Cardiac muscle cell (in vitro differentiated cells and primary cell): ENCODE data around the gene ATP1B3. TPM values are rescaled to one million over a fixed set of nuclear protein-coding genes. Genes with fewer than 3 reads are reported as not detected.

Experiments
- DNase-seq, 2 donors: peaks; one replicate each; pipeline versions ENCODE4 v3.0.0 to v3.0.0-alpha.2; 2010 to 2017; ENCODE audit warnings: low read depth in 1 of 2, low spot score in 1 of 2
- H3K27ac ChIP-seq: fragments of 200-600 bp; sonication (generic); 2 replicates; pipeline ENCODE4 v1.5.1; 2016
- H3K27me3 ChIP-seq: fragments of 200-600 bp; sonication (generic); 2 replicates; pipeline ENCODE4 v1.6.0; 2016; ENCODE audit warnings: control low read depth
- H3K36me3 ChIP-seq: fragments of 200-600 bp; sonication (generic); 2 replicates; pipeline ENCODE4 v1.5.1; 2016; ENCODE audit warnings: control low read depth
- H3K4me1 ChIP-seq: fragments of 200-600 bp; sonication (generic); 2 replicates; pipeline ENCODE4 v1.8.1; 2017; ENCODE audit warnings: low read depth, mild to moderate bottlenecking, mixed run types
- H3K4me3 ChIP-seq: fragments of 200-600 bp; sonication (generic); 2 replicates; pipeline ENCODE4 v1.5.1; 2016; ENCODE audit warnings: mild to moderate bottlenecking
- H3K9me3 ChIP-seq: fragments of 200-600 bp; sonication (generic); 2 replicates; pipeline ENCODE4 v1.5.1; 2017; ENCODE audit warnings: low read depth, mild to moderate bottlenecking, control low read depth
- polyA plus RNA-seq: library from polyadenylated mRNA; unstranded; fragments of >200 nt; fragmentation: Nextera tagmentation; extraction: Ambion mirVana; gene quantifications from 2 replicates; pipeline ENCODE4 v1.2.1, GENCODE V29; 2016
- total RNA-seq: library from RNA; depleted of rRNA; stranded (reverse); fragments of >200 nt; gene quantifications from 2 replicates; pipeline ENCODE4 v1.2.3, GENCODE V29; 2016
- TF ChIP-seq, protein P1 (sequence below): IDR thresholded peaks from 2 replicates; pipeline ENCODE4 v1.5.1; 2012; ENCODE audit warnings: low read depth, mild to moderate bottlenecking, low read length

Gene ATP1B3
- total and polyA plus RNA-seq, 2 experiments from 2014 or later = 25.1 to 148 TPM

DNA sequence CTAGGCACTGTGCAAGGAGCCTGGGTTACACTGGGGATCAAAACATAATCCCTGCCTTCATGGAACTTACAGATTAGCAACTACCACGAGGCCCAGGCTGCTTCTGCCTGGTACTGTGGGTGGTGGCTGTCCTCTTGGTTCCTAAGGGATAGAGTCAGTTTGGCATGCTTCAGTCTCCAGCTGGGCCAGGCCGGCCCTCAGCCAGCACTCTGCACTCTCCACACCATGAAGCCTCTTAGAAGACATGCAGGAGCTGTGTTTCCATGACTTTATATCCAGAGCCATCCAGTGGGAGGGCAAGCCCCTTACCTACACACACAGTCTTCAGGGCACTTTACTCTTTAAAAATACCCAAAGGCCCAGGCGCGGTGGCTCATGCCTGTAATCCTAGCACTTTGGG, 54.4 kb downstream of the ATP1B3 start:
- H3K4me3 ChIP-seq = no peak overlapping the region
- H3K27ac ChIP-seq = no peak overlapping the region
- H3K36me3 ChIP-seq = no peaks in the 10 kb centered on the region
- no peaks in the 10 kb centered on the region for H3K27me3 ChIP-seq
- no peak for DNase-seq
- no peaks in the 10 kb centered on the region for H3K4me1 ChIP-seq
- no peaks in the 10 kb centered on the region for H3K9me3 ChIP-seq
- TF ChIP-seq, protein P1, sequence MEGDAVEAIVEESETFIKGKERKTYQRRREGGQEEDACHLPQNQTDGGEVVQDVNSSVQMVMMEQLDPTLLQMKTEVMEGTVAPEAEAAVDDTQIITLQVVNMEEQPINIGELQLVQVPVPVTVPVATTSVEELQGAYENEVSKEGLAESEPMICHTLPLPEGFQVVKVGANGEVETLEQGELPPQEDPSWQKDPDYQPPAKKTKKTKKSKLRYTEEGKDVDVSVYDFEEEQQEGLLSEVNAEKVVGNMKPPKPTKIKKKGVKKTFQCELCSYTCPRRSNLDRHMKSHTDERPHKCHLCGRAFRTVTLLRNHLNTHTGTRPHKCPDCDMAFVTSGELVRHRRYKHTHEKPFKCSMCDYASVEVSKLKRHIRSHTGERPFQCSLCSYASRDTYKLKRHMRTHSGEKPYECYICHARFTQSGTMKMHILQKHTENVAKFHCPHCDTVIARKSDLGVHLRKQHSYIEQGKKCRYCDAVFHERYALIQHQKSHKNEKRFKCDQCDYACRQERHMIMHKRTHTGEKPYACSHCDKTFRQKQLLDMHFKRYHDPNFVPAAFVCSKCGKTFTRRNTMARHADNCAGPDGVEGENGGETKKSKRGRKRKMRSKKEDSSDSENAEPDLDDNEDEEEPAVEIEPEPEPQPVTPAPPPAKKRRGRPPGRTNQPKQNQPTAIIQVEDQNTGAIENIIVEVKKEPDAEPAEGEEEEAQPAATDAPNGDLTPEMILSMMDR = no peak

DNA sequence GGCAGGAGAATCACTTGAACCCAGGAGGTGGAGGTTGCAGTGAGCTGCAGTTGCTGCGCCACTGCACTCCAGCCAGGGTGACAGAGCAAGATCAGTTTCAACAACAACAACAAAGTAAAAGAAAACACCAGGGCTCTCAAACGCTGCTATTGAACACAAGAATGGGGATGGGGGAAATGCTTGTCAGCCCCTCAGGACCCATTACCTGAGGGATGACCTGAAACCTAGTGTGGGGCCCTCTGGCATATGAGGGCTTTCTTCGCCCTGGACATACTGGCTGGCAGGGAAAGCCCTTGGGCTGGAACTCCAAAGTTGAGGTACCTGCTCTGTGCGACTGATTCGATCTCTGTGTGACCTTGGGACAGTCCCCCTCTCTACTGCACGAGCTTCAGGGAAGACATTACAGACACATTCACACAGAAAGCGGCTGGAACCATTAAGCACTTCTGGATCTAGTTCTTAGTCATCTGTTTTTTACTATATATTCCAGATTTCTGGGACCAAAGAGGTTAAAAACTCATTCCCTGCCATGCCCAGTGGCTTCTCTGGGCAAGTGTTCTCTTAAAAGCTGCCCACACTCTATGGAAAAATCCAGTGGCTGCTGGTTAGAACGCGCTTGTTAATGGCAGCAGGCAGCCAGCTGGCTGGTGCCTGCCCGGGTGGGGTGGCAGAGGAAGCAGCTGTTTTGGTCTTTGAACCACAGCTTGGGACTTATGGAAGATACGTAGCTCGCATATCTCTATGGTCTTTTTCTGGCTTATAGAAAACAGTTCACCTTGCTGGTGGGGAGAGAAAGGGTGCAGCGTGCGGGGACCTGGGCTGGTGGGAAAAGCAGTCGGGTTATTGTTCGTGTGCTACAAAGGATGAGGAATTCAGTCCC, 57.2 kb downstream of the ATP1B3 start:
- TF ChIP-seq, protein P1 = no peak
- Histone ChIP-seq H3K4me1 (no peaks in the 10 kb centered on the region), H3K36me3 (no peaks in the 10 kb centered on the region), H3K9me3 (no peaks in the 10 kb centered on the region), H3K27ac (no peak overlapping the region), H3K27me3 (no peaks in the 10 kb centered on the region), H3K4me3 (no peak overlapping the region)
- no peak for DNase-seq

DNA sequence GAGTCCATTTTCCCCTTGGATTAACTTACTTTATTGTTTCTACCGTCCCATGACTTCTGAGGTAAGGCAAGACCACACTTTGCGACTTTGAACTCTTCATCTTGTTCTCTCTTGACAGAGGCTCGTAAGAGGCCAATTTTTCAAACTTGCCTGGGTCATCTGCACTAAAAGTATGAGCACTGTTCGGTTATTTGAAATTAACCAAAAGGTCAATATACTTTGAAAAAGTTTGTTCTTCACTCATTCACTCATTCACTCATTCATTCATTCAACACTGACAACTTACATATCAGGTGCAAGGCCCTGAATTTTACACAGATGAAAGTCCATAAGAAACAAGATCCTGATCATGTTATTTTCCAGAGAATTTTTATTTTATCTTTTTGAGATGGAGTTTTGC, 57.9 kb downstream of the ATP1B3 start:
- no peak for DNase-seq
- H3K36me3 ChIP-seq = no peaks in the 10 kb centered on the region
- H3K4me3 ChIP-seq = no peak overlapping the region
- no peak overlapping the region for H3K27ac ChIP-seq
- no peaks in the 10 kb centered on the region for H3K27me3 ChIP-seq
- TF ChIP-seq, protein P1 = no peak
- H3K4me1 ChIP-seq = no peaks in the 10 kb centered on the region
- no peaks in the 10 kb centered on the region for H3K9me3 ChIP-seq

DNA sequence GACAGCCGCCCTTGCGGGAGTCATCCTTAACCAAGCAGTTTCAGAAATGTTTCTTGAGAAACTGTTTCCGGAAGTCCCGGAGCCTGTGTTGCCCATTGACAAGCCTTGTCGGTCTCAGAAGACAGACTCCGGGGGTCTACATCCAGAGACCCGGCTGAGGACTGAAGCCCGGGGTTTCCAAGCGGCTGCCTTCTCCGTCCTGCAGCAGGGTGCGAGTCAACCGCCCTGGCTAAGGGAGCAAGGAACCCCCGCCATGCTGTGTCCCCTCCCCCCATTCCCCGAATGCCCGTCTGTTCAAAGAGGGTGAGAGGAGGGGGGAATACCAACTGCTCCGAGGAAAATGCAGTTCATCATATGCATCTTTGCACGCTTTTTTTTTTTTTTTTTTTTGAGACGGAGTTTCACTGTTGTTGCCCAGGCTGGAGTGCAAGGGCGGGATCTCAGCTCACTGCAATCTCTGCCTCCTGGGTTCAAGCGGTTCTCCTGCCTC, 61.6 kb downstream of the ATP1B3 start:
- H3K4me3 ChIP-seq = no peak overlapping the region
- H3K27me3 ChIP-seq = no peaks in the 10 kb centered on the region
- TF ChIP-seq, protein P1 = no peak
- no peak overlapping the region for H3K27ac ChIP-seq
- no peak for DNase-seq
- H3K9me3 ChIP-seq = no peaks in the 10 kb centered on the region
- peaks cover 2% of the 10 kb centered on the region for H3K4me1 ChIP-seq
- H3K36me3 ChIP-seq = no peaks in the 10 kb centered on the region

DNA sequence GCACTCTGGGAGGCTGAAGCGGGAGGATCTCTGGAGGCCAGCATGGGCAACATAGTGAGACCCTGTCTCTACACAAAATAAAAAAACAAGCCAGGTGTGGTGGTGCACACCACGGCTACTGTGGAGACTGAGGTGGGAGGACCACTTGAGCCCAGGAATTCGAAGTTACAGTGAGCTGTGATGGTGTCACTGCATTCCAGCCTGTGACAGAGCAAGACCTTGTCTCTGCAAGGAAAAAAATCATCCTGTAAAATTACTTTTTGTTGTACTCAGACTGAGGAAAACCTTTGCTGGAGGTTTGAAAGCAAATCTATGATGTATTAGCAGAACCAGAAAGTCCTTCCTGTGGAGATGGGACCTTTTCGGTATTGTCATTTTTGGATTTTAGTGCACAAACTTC, 63.3 kb downstream of the ATP1B3 start:
- no peaks in the 10 kb centered on the region for H3K27me3 ChIP-seq
- TF ChIP-seq, protein P1 = no peak
- no peak for DNase-seq
- peaks cover 2% of the 10 kb centered on the region for H3K4me1 ChIP-seq
- no peaks in the 10 kb centered on the region for H3K9me3 ChIP-seq
- no peaks in the 10 kb centered on the region for H3K36me3 ChIP-seq
- no peak overlapping the region for H3K4me3 ChIP-seq
- no peak overlapping the region for H3K27ac ChIP-seq
